Fibroblast of lung (primary cell): ENCODE data around the gene MINAR2. TPM values are rescaled to one million over a fixed set of nuclear protein-coding genes. Genes with fewer than 3 reads are reported as not detected.
A peak's percentile ranks its signal among the peaks of the same experiment; 100 is the strongest.

Experiments
- DNase-seq, 2 donors: peaks; one replicate each; pipeline versions ENCODE4 v3.0.0 to v3.0.0-alpha.2; 2010; ENCODE audit warnings: low read depth in 2 of 2
- H2AFZ ChIP-seq: 2 replicates; pipeline ENCODE4 v1.5.1; 2012; ENCODE audit warnings: low read length, control low read depth, inconsistent platforms
- H3K27ac ChIP-seq: 2 replicates; pipeline ENCODE4 v1.5.1; 2011; ENCODE audit warnings: low read length, control low read depth; ENCODE audit not compliant: insufficient read depth
- H3K27me3 ChIP-seq: 2 replicates; pipeline ENCODE4 v1.5.1; 2011; ENCODE audit warnings: mild to moderate bottlenecking, low read length; ENCODE audit not compliant: control insufficient read depth, insufficient read depth
- H3K36me3 ChIP-seq: 2 replicates; pipeline ENCODE4 v1.5.1; 2011; ENCODE audit warnings: low read length; ENCODE audit not compliant: control insufficient read depth, insufficient read depth
- H3K4me1 ChIP-seq: 2 replicates; pipeline ENCODE4 v1.5.1; 2011; ENCODE audit warnings: low read length; ENCODE audit not compliant: control insufficient read depth, insufficient read depth; ENCODE audit errors: extremely low read depth
- H3K4me2 ChIP-seq: 2 replicates; pipeline ENCODE4 v1.5.1; 2011; ENCODE audit warnings: low read length, control low read depth; ENCODE audit not compliant: insufficient read depth; ENCODE audit errors: extremely low read depth
- H3K4me3 ChIP-seq, 4 experiments: fragments of 200-600 bp in 1 of 4; sonication (generic) in 1 of 4; replicated peaks in 1 of 4; 2 replicates each; pipeline ENCODE4 v1.5.1; 2011 to 2016; ENCODE audit warnings: low read length in 4 of 4, low read depth in 3 of 4, mild to moderate bottlenecking in 3 of 4, control low read depth in 2 of 4, inconsistent platforms in 1 of 4, mixed read lengths in 1 of 4; ENCODE audit not compliant: insufficient read depth in 1 of 4; ENCODE audit errors: control extremely low read depth in 1 of 4
- H3K79me2 ChIP-seq: 2 replicates; pipeline ENCODE4 v1.5.1; 2012; ENCODE audit warnings: mild to moderate bottlenecking, low read length, inconsistent platforms; ENCODE audit not compliant: control insufficient read depth, insufficient read depth
- H3K9ac ChIP-seq: 2 replicates; pipeline ENCODE4 v1.5.1; 2011; ENCODE audit warnings: mild to moderate bottlenecking, low read length, control low read depth; ENCODE audit not compliant: insufficient read depth
- H3K9me3 ChIP-seq: 2 replicates; pipeline ENCODE4 v1.5.1; 2012; ENCODE audit warnings: low read depth, low read length; ENCODE audit not compliant: control insufficient read depth, insufficient read depth
- H4K20me1 ChIP-seq: 2 replicates; pipeline ENCODE4 v1.5.1; 2011; ENCODE audit warnings: low read length; ENCODE audit not compliant: control insufficient read depth, insufficient read depth; ENCODE audit errors: extremely low read depth
- CTCF ChIP-seq, 2 donors: IDR thresholded peaks in 1 of 2; conservative IDR thresholded peaks in 1 of 2; 1 replicate in 1 of 2; 2 replicates in 1 of 2; pipeline ENCODE4 v1.5.1; 2011 to 2012; ENCODE audit warnings: low read length in 2 of 2, control low read depth in 1 of 2, inconsistent platforms in 1 of 2, low read depth in 1 of 2, mild to moderate bottlenecking in 1 of 2
- EZH2 ChIP-seq: IDR thresholded peaks from 2 replicates; pipeline ENCODE4 v1.5.1; 2012; ENCODE audit warnings: low read length, control low read depth, mild to moderate bottlenecking; ENCODE audit errors: missing control alignments
- polyA plus RNA-seq, 2 donors: library from polyadenylated mRNA; depleted of rRNA in 1 of 2; stranded (reverse) in 1 of 2; unstranded in 1 of 2; fragments of >200 nt; gene quantifications; 2 replicates each; pipeline ENCODE4 v1.2.1, GENCODE V29; 2011 to 2012; ENCODE audit warnings: missing spikeins in 1 of 2
- total RNA-seq: library from RNA; depleted of rRNA; stranded (reverse); fragments of >200 nt; gene quantifications from 2 replicates; pipeline ENCODE4 v1.2.1, GENCODE V29; 2014

Gene MINAR2
- total and polyA plus RNA-seq, 2 donors (not counting 1 experiment from before 2014, with no cell fraction given) = not detected

- no peaks in the 10 kb centered on the region for H3K79me2 ChIP-seq
- H4K20me1 ChIP-seq = no peaks in the 10 kb centered on the region
- no peak overlapping the region for H3K27ac ChIP-seq
- H3K4me2 ChIP-seq = no peak overlapping the region
- no peak overlapping the region for H3K9ac ChIP-seq
- H3K4me3 ChIP-seq = no peak overlapping the region
- DNase-seq = no peak
- no peaks in the 10 kb centered on the region for H3K36me3 ChIP-seq
- H2AFZ ChIP-seq = no peak overlapping the region
- no peaks in the 10 kb centered on the region for H3K27me3 ChIP-seq
- no peaks in the 10 kb centered on the region for H3K9me3 ChIP-seq
- TF ChIP-seq CTCF (conservative IDR thresholded peaks at IDR 0.05 in 1 of 2, IDR thresholded peaks at IDR 0.05 in 1 of 2; ENCODE audit: low read depth in 1 of 2, low read length in 2 of 2) (no peak), EZH2 (no peak)
- no peaks in the 10 kb centered on the region for H3K4me1 ChIP-seq
Observed at GRCh38 chr5:129766798-129767197, 18.9 kb downstream of the MINAR2 start.

- no peak overlapping the region for H2AFZ ChIP-seq
- H3K4me1 ChIP-seq = no peaks in the 10 kb centered on the region
- peak; percentile 81 to 93 for DNase-seq
- H3K36me3 ChIP-seq = no peaks in the 10 kb centered on the region
- H4K20me1 ChIP-seq = no peaks in the 10 kb centered on the region
- H3K4me3 ChIP-seq = no peak overlapping the region
- no peaks in the 10 kb centered on the region for H3K27me3 ChIP-seq
- no peak overlapping the region for H3K27ac ChIP-seq
- no peak overlapping the region for H3K4me2 ChIP-seq
- no peaks in the 10 kb centered on the region for H3K9me3 ChIP-seq
- H3K79me2 ChIP-seq = no peaks in the 10 kb centered on the region
- H3K9ac ChIP-seq = no peak overlapping the region
- TF ChIP-seq EZH2 (no peak), CTCF (conservative IDR thresholded peaks at IDR 0.05 in 1 of 2, IDR thresholded peaks at IDR 0.05 in 1 of 2; ENCODE audit: low read depth in 1 of 2, low read length in 2 of 2) (peak; percentile 99)
Observed at GRCh38 chr5:129767927-129768380, 20.1 kb downstream of the MINAR2 start.

- no peak for DNase-seq
- no peak overlapping the region for H3K4me2 ChIP-seq
- no peak overlapping the region for H3K27ac ChIP-seq
- no peaks in the 10 kb centered on the region for H3K4me1 ChIP-seq
- H2AFZ ChIP-seq = no peak overlapping the region
- H3K36me3 ChIP-seq = no peaks in the 10 kb centered on the region
- H3K9me3 ChIP-seq = no peaks in the 10 kb centered on the region
- H3K79me2 ChIP-seq = no peaks in the 10 kb centered on the region
- H3K27me3 ChIP-seq = no peaks in the 10 kb centered on the region
- no peak overlapping the region for H3K4me3 ChIP-seq
- H3K9ac ChIP-seq = no peak overlapping the region
- no peaks in the 10 kb centered on the region for H4K20me1 ChIP-seq
- TF ChIP-seq CTCF (conservative IDR thresholded peaks at IDR 0.05 in 1 of 2, IDR thresholded peaks at IDR 0.05 in 1 of 2; ENCODE audit: low read depth in 1 of 2, low read length in 2 of 2) (no peak), EZH2 (no peak)
Observed at GRCh38 chr5:129768735-129769134, 20.8 kb downstream of the MINAR2 start.
